ENCODE results near the gene TAF13. TPM values are rescaled to one million over a fixed set of nuclear protein-coding genes. Genes with fewer than 3 reads are reported as not detected.

Gene TAF13
- total and polyA plus RNA-seq, 9 of the 15 experiments (the other 6 are each of a cell fraction or from before 2014, with no cell fraction given) = 14.9 to 77.2 (median 38.7) TPM

DNA sequence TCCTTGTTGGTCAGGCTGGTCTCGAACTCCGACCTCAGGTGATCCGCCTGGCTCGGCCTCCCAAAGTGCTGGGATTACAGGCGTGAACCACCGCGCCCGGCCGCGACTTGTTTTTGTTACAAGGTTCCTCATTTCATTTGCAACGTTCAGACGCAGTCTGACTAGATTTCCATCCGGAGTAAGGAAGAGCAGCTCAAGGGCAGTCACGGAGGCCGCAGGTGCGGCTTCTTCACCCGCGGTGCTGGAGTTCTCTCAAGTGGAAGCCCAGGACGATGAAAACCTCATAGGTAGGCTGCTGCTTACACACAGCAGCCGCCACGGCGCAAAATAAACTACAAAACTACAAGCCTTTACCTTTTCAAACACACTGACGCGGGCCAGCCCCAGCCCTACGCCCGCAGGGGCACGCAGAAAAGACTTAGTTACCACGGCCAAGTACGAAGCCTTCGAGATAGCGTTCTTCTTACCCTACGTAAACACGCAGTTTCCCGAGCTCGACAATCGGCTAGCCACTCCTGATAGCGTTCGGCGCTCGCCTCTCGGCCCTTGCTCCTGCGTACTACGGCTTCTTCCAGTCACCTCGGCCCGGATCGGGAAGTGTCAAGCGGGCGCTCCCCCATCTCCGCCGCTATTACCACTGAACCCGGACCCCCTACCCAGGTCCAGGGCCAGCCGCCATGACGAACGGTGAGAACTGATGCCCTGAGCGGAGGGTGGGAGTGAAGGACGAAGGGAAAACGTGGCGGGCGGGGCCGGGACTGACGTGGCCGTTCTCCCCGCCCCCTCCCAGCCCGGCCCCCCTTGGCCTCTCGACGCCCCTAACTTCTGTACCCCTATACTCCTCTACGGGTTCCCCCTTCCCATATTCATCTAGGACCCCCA lies 14.6 kb upstream of the TAF13 start, which contains the start of gene TMEM167B (continued):
- TF ChIP-seq MEIS2 (IDR thresholded peaks at IDR 0.05; ENCODE audit: partially characterized antibody) = no peak
- TF ChIP-seq ZNF408 (CRISPR knock-in tag; IDR thresholded peaks at IDR 0.05; ENCODE audit: low read depth) = no peak
- TF ChIP-seq HEY1 (CRISPR knock-in tag; IDR thresholded peaks at IDR 0.05; ENCODE audit: borderline replicate concordance) = no peak; the same call in 1 of the 2 replicates
- TF ChIP-seq SMC3 (conservative IDR thresholded peaks at IDR 0.05; ENCODE audit: insufficient read depth, low read depth, low read length) = no peak; the same call in 1 of the 2 replicates
- TF ChIP-seq BACH1 (tag; IDR thresholded peaks at IDR 0.05) = peak; percentile 31; the same call in 1 of the 2 replicates
- TF ChIP-seq ZNF3 (CRISPR knock-in tag; IDR thresholded peaks at IDR 0.05) = no peak
- no peak for TF ChIP-seq HSF4 (CRISPR knock-in tag; IDR thresholded peaks at IDR 0.05; ENCODE audit: borderline replicate concordance)
- no peak for TF ChIP-seq CHD1 (IDR thresholded peaks at IDR 0.05; ENCODE audit: low read length)
- TF ChIP-seq, protein P1, sequence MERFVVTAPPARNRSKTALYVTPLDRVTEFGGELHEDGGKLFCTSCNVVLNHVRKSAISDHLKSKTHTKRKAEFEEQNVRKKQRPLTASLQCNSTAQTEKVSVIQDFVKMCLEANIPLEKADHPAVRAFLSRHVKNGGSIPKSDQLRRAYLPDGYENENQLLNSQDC (CRISPR knock-in tag; IDR thresholded peaks at IDR 0.05) = no peak
- TF ChIP-seq, protein P2, sequence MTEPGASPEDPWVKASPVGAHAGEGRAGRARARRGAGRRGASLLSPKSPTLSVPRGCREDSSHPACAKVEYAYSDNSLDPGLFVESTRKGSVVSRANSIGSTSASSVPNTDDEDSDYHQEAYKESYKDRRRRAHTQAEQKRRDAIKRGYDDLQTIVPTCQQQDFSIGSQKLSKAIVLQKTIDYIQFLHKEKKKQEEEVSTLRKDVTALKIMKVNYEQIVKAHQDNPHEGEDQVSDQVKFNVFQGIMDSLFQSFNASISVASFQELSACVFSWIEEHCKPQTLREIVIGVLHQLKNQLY (CRISPR knock-in tag; conservative IDR thresholded peaks at IDR 0.05) = 0 out of 4 replicates have a peak, but pooled peaks of 1 of the 2 experiments have one; percentile 12
- TF ChIP-seq CHD2 (IDR thresholded peaks at IDR 0.05; ENCODE audit: low read depth, low read length) = peak; percentile 41; the same call in 1 of the 2 replicates
- TF ChIP-seq NBN (IDR thresholded peaks at IDR 0.05; ENCODE audit: low read depth) = peak; percentile 88; the same call in 1 of the 2 replicates
- TF ChIP-seq ERF (CRISPR knock-in tag; IDR thresholded peaks at IDR 0.05) = no peak
- TF ChIP-seq FUS (optimal IDR thresholded peaks at IDR 0.05; ENCODE audit: low read depth, low read length) = no peak
- TF ChIP-seq NR4A1 (CRISPR knock-in tag; IDR thresholded peaks at IDR 0.05) = no peak
- TF ChIP-seq NR4A1 (tag; IDR thresholded peaks at IDR 0.05) = no peak
- TF ChIP-seq TRIM28 (IDR thresholded peaks at IDR 0.05) = peak; percentile 65
- TF ChIP-seq CBFB (CRISPR knock-in tag; IDR thresholded peaks at IDR 0.05) = no peak
- TF ChIP-seq RBBP5 (IDR thresholded peaks at IDR 0.05; ENCODE audit: borderline replicate concordance, insufficient read depth, low read length, poor library complexity, severe bottlenecking) = peak; percentile 98
- TF ChIP-seq, protein P3, sequence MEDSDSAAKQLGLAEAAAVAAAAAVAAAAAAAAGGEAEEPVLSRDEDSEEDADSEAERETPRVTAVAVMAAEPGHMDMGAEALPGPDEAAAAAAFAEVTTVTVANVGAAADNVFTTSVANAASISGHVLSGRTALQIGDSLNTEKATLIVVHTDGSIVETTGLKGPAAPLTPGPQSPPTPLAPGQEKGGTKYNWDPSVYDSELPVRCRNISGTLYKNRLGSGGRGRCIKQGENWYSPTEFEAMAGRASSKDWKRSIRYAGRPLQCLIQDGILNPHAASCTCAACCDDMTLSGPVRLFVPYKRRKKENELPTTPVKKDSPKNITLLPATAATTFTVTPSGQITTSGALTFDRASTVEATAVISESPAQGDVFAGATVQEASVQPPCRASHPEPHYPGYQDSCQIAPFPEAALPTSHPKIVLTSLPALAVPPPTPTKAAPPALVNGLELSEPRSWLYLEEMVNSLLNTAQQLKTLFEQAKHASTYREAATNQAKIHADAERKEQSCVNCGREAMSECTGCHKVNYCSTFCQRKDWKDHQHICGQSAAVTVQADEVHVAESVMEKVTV (CRISPR knock-in tag; IDR thresholded peaks at IDR 0.05) = peak; percentile 100
- peak; percentile 91 for TF ChIP-seq JUND (IDR thresholded peaks at IDR 0.05; ENCODE audit: borderline replicate concordance, low read depth, low read length)
- peak; percentile 75; the same call in 2 of the 3 replicates for TF ChIP-seq JUND (tag; IDR thresholded peaks at IDR 0.05; ENCODE audit: borderline replicate concordance, low read depth, low read length)
- TF ChIP-seq DDX20 (tag; IDR thresholded peaks at IDR 0.05; ENCODE audit: low read depth) = no peak
- peak; percentile 99 to 100 for TF ChIP-seq FOXK2 (conservative IDR thresholded peaks at IDR 0.05 in 1 of 2, IDR thresholded peaks at IDR 0.05 in 1 of 2; ENCODE audit: low read depth in 2 of 2)
- peak; percentile 96 for TF ChIP-seq DIDO1 (tag; IDR thresholded peaks at IDR 0.05; ENCODE audit: low read depth)
- TF ChIP-seq PML (IDR thresholded peaks at IDR 0.05; ENCODE audit: low read length) = no peak; the same call in 1 of the 2 replicates
- TF ChIP-seq SAFB (IDR thresholded peaks at IDR 0.05; ENCODE audit: borderline replicate concordance, low read depth, low read length) = no peak
